IPS-NIHi11 (cell line): ENCODE results near the gene SWI5.
"Not testable (repeated sequence)": the region's sequence is repeated elsewhere in the genome, so short reads cannot be mapped to it uniquely, and the experiment has no call there.

ENCODE experiments used
- DNase-seq: peaks from one replicate; pipeline ENCODE4 v3.0.0; 2012; ENCODE audit warnings: mixed read lengths, low spot score

SWI5 gene

DNA sequence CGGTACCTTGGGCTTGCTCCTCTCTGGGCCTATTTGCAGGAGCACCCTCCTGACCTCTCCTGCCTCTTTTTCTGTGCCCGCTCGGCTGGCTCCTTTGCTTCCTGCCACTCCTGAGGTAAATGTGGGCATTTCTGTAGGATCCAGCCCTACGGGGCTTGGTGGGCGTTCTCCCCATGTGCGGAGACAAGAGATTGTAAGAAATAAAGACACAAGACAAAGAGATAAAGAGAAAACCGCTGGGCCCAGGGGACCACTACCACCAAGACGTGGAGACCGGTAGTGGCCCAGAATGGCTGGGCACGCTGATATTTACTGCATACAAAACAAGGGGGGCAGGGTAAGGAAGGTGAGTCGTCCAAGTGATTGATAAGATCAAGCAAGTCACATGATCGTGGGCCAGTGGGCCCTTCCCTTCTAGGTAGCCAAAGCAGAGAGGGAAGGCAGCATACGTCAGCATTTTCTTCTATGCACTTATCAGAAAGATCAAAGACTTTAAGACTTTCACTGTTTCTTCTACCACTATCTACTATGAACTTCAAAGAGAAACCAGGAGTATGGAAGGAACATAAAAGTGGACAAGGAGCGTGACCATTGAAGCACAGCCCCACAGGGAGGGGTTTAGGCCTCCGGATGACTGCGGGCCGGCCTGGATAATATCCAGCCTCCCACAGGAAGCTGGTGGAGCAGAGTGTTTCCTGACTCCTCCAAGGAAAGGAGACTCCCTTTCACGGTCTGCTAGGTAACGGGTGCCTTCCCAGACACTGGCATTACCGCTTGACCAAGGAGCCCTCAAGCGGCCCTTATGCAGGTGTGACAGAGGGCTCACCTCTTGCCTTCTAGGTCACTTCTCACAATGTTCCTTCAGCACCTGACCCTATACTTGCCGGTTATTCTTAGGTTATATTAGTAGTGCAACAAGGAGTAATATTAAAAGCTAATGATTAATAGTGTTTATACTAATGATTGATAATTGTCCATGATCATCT is 3.3 kb downstream of the SWI5 start:
- DNase-seq: not testable (repeated sequence)

DNA sequence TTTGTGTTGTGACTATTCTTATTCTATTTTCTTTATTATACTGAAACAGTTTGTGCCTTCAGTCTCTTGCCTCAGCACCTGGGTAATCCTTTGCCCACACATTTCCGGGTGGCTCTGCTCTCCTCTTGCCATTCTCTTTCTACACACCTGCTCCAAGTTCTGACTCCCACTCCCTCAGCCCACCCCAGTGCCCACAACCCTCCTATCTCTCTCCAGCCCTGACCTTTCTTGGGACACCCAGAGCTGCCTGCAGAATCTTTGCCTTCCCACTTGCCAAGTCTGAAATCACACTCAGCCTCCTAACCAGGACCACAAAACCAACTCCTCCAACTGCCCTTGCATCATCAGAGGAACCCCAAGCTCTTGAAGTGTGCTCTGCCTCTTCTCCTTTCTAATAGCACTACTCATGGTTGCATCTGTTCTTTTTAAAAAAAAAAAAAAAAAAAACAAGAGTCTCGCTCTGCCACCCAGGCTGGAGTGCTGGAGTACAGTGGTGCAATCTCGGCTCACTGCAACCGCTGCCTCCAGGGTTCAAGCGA is 4.1 kb downstream of the SWI5 start:
- no peak for DNase-seq

DNA sequence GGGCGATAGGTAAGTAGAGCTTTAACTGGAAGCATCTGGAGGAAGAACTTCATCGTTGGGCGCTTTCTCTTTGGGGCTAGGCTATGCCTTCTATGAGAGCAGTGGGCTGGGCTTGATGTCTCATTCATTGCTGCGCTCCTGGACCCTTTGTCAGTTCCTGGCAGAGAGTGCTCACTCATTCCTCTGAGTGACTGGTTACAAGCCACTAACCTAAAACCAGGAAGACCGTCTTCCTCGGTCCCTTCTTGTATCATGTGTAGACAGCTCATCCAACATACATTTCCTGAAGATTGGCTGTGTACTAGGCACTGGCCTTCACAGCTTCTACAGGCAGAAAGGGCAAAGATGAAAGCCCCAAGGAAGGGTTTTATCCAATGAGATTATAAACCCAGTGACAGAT is 6.4 kb downstream of the SWI5 start:
- no peak for DNase-seq

DNA sequence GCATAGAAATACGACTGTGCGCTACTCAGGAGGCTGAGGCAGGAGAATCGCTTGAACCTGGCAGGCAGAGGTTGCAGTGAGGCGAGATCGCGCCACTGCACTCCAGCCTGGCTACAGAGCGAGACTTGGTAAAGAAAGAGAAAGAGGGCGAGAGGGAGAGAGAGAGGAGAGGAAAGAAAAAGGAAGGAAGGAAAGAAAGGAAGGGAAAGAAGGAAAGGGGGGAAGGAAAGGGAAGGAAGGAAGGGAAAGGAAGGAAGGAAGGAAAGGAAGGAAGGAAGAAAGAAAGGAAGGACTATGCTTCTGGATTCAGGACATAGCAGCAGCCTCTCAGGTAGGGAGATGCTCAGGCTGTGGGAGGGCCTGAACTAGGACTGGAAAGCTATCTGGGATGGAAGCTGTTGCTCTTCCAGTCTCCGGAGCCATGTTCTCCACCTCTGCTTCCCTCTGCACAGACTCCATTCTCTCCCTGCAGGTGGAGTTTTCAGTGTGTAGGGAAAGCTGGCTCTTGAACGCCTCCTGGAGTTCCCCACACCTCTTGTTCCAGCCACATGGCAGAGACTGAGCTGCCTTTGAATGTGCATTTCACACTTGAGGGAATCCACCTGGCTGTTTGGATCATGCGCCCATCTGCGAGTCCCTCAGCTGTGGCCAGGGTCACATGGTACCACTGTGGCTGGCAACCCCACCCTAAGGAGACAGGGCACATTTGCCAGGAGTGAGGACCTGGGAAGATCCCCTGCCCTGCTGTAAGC is 9.1 kb downstream of the SWI5 start:
- no peak for DNase-seq

DNA sequence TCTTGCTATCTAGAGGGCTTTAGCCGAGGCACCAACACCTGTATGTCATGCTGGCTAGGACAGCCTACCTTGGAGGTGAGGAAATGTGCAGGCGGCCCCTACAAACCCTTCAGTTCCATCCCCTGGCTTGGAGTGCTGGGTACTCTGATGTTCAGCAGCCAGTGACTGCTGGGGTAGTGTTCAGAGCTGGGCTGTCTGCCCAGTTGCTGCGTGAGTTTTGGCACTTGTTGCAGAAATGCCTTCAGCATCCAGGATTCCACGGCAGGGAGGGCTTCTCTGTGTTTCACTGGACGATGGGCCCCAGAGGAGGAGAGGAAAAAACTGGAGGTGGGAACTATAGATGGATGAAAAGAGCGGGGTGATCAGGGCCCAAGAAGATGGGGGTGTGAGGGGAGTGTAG is 10.4 kb downstream of the SWI5 start:
- no peak for DNase-seq

DNA sequence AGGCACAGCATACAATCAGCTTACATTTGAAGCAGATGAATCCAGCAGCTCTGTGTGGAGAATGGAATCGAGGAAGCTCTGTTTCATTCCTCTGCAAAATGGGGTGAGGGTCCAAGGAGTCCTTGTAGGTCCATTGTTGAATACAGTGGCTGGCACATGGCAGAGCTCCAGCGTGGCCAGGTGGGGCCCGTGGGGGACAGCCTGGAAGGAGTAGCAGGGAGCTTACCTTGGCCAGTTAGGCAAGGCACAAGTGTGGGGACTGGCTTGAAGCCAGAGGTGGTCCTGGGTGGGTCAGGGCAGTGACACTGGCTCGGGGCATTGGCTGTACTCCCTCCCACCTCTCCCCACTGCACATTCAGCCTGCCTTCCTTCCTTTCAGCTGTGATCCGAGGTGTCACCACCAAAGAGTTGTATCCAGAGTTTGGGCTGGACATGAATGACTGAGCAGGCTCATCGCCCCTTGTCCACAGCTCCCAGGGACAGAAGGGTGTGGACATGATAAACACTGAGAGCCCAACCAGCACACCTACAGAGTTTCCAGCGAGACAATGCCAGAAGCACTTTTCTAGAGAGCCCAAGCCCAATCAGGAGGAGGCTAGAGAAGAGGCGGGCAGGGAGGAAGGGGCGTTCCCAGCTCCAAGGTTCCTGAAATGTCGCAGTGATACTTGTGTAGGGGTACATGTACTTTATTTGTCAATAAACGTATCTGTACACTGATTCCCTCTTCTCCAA is 12.4 kb downstream of the SWI5 start:
- no peak for DNase-seq

DNA sequence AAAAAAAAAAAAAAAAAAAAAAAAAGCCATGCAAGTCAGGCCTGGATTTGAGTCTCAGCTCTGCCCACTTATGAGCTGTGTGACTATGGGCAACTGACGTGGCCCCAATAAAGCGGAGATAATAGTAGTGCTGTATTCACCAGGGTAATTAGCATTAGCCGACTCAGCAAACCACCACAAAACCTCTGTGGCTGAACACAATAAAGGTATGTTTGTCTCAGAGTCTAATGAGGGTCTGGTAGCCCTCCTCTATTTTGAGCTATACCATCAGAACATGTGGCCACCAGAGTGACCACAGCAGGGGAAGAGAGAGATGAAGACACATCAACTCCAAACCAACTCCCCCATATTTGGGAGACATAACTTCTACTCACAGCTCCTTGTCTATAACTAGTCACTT is 15.9 kb downstream of the SWI5 start:
- no peak for DNase-seq

DNA sequence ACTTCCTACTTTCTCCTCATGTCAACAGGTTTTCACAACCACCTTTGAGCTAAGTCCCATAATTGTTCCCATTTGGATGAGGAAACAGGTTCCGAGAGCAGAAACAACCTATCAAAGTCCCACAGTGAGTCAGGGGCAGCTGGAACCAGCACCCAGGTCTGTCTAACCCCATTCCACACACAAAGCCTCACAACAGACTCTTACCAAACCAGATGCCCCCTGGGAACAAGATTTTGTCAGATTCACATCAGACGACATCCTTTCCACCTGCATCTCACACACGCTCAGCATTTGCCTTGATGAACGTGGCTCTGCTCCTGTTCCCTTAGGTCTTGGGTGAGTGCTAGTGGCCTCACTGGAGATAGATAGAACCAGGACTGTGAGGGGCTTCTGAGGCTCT is 17.0 kb downstream of the SWI5 start:
- DNase-seq: no peak

DNA sequence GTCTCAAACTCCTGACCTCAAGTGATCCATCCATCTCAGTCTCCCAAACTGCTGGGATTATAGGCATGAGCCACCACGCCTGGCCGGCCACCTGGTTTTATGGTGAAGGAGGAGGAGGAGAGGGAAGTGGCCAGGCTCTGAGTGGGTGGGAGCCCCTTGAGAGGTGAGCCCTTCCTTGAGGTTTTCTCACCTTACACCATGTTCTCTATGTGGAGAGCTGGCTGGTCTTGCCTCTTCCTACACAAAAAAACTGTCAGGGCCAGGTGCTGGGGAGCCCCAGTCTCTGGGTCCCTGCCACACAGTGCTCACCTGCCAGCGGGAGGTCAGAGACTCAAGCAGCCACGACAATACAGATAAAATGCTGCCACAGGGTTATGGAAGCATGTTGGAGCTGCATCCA is 18.1 kb downstream of the SWI5 start:
- no peak for DNase-seq

DNA sequence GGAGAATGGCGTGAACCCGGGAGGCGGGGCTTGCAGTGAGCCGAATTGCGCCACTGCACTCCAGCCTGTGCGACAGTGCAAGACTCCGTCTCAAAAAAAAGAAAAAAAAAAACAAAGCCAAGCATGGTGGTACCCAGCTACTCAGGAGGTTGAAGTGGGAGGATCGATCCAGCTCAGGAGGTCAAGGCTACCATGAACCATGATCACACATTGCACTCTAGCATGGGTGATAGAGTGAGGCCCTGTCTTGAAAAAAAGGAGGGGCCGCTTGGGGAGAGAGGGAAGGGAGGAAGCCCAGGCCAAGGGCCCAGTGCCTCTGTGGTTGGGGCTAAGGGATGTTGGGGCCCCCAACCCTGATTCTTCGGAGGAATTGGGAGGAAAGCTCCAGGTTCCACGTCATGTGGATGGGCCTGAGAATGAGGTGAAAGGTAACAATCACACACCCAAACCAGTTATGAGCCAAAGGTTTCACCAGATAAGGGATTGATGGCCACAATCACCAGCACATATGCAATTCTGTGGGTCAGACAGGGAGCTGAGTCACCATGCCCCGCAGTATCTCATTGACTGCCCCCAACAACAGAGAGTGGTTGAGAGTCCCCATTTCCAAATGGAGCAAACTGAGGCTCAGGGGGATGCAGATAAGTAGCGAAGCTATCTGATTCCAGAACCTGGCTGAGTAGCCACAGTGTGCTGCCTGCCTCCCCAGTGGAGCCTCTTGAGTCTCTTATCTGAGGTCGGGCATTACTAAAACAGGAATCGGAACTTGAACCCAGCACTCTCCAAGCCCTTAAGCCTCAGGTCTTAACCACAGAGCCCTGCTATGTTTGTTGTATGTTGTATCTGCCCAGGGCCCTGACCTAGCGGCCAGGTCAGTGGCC is 20.5 kb downstream of the SWI5 start:
- DNase-seq: no peak

DNA sequence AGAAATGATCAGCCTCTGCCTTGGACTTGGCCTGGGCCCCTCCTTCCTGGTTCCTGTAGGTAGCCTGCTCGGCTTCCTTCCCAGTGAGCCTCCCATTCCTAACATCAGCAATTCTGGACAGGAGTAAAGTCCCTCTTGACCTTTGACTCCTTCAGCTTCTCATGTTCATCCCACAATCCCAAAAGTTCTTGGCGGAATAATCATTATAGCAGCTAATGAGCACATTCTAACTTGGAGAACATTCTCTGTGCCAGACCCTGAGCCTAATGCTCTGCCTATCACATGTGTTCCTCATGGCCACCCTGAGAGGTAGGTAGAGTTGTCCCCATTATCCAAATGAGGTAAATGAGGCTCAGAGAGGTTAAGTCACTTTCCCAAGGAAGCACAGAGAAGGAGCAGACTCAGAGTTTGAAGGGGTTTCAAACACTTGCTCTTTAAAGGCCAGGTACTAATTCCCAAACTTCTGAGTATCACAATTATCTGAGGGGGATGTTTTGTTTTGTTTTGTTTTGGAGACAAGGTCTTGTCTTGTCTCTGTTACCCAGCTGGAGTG is 21.2 kb downstream of the SWI5 start:
- DNase-seq: no peak

DNA sequence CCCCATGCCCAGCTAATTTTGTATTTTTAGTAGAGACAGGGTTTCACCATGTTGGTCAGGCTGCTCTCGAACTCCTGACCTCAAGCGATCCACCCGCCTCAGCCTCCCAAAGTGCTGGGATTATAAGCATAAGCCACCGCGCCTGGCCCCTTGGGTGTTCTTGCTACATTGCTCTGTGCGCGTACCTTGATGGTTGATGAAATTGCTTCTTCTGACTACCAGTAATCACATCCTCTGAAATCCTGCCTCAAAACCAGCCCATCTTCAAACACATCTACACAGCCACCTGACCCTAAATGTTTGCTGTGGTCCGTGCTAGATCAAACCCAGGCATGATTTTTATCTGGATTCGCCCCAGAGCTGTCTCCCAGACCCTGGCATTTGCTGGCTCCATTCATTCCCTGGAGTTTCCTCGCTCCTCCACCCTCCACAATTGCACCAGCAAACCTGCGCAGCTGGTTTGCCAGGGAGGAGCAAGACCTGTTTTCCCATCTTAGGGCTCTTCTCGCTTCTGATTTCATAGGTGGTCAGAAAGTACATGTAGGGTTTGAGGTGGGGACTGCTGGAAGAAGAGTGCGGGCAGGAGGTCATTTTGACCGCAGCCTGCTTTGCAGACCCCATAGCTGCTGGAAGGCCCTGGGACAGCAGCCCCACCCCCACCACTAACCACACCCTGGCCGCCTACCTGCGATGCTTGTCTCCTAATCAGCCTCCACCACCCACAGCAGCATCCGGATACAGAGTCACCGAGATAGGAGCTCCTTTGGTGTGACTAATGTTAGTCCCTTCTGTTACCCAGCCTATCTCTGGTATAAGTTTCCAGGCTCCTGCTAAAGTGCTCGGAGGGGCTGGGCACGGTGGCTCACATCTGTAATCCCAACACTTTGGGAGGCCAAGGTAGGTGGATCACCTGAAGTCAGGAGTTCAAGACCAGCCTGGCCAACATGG is 22.7 kb downstream of the SWI5 start:
- DNase-seq: no peak

DNA sequence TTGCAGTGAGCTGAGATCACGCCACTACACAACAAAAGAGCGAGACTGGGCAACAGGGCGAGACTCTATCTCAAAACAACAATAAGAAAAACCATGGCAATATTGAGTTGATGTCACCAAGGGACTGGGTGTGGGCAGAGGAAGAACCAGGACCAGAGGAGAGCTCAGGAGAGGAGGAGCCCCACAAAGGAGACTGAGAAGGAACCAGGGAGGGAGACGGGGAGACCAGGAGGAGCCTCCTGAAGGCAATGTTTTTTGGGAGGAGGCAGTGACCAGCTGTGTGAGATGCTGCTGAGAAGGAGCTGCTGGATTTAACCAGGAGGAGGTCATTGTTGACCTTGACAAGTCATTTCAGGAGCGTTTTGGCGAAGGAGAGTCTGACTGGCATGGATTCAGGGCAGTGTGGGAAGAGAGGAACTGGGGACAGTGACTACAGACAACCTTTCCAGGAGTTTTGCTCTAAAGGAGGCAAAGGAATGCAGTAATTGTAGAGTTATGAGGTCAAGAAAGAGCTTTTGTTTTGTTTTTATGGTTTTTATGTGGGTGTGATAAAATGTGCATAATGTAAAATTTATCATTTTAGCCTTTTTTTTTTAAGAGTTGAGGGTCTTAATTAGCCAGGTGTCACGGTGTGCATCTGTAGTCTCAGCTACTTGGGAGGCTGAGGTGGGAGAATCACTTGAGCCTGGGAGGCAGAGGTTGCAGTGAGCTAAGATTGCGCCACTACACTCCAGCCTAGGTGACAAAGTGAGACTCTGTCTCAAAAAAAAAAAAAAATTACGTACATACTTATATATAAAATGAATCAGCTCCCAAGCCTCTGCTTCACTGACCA is 28.3 kb downstream of the SWI5 start:
- DNase-seq: no peak

DNA sequence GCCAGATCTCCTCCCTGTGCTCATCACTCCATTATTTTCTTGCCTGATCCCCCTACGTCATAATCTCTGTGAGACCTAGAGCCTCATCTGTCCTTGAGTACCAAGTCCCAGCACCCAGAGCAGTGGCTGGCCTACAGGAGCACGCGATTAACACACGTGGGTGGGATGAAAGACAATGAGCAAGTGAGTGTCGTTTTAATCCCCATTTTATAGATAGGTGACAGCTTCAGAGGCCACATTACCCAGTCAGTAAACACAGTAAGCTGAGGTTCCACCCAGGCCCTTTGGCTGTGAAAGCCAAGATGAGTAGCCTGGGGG is 28.9 kb downstream of the SWI5 start:
- no peak for DNase-seq

DNA sequence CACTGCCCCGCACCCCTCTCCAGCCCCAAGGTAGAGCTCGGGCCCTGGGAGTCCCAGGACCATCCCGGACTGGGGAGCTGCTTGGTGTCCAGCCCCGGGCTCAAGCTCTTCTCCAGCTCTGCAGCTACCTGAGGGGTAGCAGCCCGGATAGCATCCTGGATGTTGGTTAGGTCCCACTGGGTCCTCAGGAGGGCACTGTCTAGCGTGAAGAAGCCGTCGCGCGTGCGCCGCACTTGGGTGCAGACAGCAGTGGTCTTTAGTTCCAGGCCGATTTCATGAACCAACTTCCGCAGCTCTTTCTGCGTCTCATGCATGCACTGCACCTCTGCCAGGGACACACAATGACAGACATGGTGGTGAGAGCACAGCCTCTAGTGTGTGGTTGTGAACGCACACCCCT is 33.5 kb downstream of the SWI5 start:
- no peak for DNase-seq

DNA sequence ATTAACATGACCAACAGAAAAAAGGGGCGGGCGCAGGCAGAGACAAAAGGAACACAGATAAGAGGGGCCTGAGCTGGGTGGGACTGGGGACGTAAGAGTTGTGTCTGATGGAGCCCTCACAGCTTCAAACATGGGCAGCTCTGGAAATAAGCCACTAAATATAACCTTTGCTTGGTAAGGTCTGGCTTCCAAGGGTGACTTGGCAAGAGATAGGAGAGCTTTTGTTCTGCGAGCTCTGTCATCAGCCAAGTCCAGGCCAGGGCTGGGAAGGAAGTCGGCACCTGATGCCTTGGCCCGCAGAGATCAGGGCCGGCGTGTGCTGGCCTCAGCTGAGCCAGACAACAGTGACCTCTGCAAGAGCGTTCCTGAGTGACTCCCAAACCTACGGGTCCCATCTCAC is 34.4 kb downstream of the SWI5 start:
- no peak for DNase-seq

DNA sequence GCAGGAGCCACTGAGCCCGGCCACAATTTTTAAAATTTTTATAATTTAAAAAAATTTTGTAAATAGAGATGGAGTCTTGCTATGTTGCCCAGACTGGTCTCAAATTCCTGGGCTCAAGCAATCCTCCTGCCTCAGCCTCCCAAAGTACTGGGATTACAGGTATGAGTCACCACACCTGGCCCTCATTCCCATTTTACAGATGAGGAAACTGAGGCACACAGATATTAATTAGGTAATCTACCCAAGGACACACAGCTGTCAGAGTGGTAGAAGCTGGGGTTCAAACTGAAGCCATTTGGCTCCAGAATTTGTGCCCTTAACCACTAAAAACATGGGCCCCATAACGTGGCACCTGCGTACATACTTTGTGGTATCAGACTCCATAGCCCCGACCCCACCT is 38.6 kb downstream of the SWI5 start:
- DNase-seq: no peak

DNA sequence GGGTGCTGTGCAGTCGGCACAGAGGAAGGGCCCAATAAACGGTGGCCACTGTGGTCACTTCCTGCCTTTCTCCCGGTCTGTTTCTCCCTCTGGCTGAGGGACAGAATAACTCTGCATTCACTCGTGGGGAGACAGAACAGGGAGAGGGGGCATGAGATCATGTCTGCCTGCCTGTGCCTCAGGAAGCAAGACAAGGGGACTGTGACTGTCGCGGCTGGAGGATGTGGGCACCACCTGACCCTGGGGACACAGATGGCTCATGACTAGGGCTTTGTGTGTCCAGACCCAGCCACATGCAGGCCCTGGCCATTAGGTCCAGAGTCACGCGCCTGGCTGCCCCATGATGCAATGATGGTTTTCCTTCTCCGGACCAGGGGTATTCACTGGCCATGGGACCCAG is 40.3 kb downstream of the SWI5 start:
- no peak for DNase-seq

DNA sequence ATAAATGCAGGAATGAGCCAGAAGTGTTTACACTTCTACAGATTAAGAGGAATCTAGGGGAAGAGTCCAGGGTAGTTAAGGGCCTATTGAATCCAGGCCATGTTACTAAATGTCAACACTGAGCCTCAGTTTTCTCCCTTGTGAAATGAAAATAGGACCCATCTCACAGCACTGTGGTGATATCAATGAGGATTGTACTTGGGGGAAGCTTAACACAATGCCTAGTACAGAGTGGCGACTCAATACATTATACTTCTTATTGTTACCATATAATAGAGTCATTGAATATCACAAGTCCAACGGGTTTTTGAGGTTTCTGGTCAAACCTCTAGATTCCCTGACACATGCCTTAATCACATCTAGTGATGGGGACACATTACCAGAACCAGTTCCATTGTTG is 41.6 kb downstream of the SWI5 start:
- no peak for DNase-seq
